Measurements from ENCODE around the gene MESP1. TPM values are rescaled to one million over a fixed set of nuclear protein-coding genes. Genes with fewer than 3 reads are reported as not detected.
A peak's percentile ranks its signal among the peaks of the same experiment; 100 is the strongest.
"Not testable (repeated sequence)": the region's sequence is repeated elsewhere in the genome, so short reads cannot be mapped to it uniquely, and the experiment has no call there.

MESP1 gene, protein sequence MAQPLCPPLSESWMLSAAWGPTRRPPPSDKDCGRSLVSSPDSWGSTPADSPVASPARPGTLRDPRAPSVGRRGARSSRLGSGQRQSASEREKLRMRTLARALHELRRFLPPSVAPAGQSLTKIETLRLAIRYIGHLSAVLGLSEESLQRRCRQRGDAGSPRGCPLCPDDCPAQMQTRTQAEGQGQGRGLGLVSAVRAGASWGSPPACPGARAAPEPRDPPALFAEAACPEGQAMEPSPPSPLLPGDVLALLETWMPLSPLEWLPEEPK
- 1.3 TPM for total RNA-seq

DNA sequence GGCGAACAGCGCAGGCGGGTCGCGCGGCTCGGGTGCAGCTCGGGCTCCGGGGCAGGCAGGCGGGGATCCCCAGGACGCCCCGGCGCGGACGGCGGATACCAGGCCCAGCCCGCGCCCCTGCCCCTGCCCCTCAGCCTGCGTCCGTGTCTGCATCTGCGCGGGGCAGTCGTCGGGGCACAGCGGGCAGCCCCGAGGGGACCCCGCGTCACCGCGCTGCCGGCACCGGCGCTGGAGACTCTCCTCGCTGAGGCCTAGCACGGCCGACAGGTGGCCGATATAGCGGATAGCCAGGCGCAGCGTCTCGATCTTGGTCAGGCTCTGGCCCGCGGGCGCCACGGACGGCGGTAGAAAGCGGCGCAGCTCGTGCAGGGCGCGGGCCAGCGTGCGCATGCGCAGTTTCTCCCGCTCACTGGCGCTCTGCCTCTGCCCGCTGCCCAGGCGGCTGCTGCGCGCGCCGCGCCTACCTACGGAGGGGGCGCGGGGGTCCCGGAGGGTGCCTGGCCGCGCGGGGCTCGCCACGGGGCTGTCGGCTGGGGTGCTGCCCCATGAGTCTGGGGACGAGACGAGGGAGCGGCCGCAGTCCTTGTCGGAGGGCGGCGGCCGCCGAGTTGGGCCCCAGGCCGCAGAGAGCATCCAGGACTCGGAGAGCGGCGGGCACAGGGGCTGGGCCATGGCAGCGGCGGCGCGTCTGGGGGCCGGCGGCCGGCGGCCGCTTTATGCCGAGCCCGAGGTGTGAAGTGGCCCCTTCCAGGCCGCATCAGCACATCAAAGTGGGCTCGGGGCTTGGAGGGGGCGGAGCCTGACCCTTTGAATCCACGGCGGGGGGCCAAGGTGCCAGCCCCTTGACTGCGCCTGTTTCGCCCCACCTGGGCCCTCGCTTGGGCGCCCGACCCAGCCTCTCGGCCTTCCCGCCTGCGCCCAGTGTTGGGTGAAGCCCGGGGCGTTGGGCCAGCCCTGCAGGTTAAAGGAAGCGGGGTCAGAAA is at the start of gene MESP1:
Gene MESP1, minus strand, starts transcription at position 690 of the 983 bp plus-strand sequence. Its CDS starts 18 bp downstream, at position 672.
- DNase-seq (ENCODE audit: low read depth in 2 of 3, low spot score in 2 of 3), result peak; percentile 64 to 95 (median 92)

DNA sequence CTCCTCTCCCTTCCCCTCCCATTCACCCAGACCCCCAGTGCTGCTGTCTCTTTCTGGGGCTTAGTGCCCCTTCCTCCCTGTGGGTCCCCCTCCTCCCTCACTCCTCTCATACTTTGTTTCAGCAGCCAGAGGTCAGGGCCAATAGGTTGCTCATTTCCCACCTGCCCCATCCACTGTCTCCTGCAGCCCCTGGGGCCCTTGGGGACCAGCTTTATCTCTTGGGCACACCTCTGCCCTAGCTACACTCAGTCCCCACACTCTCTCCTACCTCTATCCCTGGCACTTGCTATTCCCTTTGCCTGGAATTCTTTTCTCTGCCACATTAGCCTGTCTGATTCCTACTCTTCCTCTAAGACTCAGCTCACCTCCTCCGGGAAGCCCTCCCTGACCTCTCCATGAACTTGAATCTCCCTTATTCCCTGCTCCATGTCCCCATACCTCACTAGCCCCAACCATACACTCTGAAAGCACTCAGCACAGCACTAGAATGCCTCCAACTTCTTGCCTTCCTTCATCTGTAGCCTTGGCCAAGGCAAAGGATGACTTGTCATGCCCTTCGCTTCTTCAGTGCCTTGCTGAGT is 49.0 kb upstream of the MESP1 start:
- DNase-seq (ENCODE audit: low read depth in 2 of 3, low spot score in 2 of 3), result no peak

DNA sequence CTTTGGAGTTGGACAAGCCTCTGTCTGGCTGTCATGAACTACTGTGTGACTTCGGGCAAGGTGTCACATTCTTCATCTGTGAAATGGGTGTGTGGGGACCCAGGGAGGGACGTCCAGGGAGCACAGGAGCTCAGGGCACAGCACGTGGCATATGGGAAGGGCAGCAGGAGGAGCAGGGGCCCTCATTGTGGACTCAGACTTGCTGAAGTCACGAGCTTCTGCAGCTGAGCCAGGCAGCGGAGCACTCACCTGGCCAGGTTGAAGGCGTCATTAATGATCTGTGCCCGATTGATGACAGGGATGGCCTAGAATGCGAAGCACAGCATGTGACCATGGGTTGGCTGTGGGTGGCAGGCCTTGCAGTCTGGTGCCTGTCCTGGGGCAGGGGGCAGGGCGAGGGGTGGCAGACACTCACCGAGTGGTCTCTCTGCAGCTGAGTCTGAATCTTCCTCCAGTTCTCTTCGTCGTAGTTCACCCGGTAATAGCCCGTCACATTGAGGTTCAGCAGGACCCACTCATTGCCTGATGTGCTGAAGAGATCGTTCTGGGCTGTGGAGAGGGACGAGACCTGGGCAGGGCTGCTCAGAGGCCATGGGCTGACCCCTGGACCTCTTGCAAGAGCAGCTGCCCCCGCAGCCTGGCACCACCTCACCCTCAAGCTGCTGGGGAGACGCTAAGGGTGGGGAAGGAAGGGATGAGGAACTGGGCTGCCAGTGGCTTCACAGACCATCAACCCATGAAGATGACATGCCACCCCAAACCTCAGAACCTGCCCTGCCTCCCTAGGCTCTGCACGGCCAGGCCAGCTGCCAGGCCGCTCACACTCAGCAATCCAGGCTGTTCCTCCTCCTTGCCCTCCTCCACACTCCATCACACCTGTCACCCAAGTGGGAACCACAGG is 48.2 kb upstream of the MESP1 start:
- DNase-seq (ENCODE audit: low read depth in 2 of 3, low spot score in 2 of 3), result no peak

DNA sequence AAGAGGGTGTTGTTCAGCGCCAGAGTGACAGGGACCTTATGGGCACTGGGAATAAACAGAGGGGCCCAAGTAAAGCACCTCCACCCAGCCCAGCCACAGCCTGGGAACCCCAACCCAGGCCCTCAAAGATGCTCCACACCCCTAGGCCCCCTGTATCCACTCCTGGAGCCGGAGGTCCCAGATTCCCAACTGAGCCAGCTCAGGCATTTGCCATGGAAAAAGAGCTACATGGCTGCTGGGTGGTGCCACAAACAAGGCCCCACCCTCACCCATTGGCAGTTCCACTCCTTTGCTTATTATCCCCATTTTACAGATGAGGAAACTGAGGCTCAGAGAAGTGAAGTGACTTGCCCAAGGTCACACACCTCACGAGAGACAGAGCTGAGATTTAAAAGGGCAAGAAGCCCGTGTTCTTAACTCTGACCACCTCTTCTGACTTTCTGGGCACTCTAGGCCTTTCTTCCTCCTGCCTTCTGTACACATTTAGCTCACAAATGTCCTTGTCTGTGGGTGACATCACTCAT is 46.7 kb upstream of the MESP1 start:
- no peak for DNase-seq (ENCODE audit: low read depth in 2 of 3, low spot score in 2 of 3)

DNA sequence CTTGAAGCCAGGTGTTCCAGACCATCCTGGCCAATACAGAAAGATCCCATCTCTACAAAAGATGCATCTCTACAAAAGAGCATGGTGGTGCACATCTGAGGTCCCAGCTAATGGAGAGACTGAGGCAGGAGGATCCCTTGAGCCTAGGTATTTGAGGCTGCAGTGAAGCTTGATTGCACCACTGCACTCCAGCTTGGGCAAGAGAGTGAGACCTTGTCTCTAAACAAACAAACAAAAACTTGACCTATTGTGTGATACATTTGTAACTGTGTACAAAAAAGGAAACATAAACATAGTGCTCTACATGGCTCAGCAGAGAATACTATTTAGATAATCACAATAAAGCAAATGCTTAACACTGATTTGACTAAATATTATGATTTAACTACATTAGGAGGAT is 44.9 kb upstream of the MESP1 start:
- DNase-seq (ENCODE audit: low read depth in 2 of 3, low spot score in 2 of 3), result no peak

DNA sequence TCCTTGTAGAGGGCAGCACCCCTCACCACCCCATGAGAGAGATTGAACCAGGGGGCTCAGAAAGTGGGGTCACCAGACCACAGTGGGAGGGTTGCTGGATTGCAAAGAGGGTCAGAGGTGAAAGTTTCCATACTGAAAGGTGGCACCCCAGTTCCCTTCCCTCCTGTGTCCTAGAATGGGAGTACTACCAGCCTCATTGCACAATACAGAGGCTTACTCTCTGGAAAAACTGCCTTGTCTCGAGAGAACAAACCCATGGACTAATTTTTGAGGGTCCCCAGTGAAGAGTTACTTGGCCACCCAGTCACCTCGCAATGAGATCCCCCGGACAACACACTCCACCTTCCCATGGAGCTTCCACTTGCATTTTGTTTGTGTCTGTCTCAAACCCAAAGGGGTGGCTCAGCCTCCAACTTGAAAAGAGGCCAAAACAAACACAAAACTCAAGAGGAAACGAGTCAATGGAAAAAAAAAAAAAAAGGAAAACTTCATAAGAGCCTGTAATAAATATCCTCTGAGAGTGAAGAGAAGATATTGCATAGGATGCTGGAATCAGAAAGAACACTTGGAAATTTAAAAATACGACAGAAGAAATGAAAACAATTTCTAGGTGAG is 43.7 kb upstream of the MESP1 start:
- DNase-seq (ENCODE audit: low read depth in 2 of 3, low spot score in 2 of 3), result no peak

DNA sequence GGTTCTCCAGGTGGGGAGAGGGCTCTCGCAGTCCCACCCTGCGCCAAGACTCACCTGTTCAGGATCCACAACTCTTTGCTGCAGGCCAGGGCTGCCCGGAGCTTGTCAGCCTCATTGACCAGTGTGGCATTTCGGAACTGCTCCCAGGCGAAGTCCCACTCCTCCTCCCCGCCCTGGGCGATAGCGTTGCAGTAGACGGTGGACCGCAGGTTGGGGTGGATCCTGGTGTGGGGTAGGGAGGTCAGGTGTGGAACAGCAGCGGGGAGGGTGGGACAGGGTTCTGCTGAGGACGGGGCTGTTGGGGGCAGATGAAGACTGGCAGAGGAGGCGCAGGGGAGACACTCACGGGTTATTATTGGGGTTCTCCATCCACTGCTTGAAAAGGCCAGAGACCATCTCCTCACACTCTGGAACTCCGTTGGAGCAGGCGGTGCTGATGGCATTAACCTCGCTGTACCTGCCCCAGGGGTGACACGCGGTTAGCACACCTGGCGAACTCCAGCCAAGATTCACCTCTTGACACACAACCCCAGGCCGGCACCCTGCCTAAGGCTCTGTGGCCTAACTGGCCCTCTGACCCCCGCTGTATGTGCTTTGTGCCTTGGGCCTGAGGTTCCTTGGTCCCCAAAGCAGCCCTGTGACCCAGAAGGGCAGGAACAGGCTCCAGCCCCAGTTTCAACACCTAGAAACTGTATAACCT is 41.2 kb upstream of the MESP1 start:
- no peak for DNase-seq (ENCODE audit: low read depth in 2 of 3, low spot score in 2 of 3)

DNA sequence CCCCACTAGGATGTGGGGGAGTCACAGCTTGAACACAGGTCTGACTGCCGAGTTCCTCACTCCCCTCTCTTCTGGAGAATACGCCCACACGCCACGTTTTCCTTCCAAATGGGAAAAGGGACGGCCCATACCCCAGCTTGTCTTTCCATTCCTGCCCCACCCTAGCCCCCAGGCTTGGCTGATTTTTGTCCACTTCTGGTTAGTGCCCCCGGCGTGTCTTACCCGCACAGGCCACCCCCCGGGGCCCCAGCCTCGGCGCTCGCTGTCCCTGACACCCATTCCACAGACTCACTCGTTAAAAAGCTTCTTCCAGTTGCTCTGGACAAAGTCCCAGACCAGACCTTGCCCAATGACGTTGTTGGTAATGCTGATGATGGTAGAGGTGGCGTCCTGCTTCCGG is 39.6 kb upstream of the MESP1 start:
- DNase-seq (ENCODE audit: low read depth in 2 of 3, low spot score in 2 of 3), result no peak

DNA sequence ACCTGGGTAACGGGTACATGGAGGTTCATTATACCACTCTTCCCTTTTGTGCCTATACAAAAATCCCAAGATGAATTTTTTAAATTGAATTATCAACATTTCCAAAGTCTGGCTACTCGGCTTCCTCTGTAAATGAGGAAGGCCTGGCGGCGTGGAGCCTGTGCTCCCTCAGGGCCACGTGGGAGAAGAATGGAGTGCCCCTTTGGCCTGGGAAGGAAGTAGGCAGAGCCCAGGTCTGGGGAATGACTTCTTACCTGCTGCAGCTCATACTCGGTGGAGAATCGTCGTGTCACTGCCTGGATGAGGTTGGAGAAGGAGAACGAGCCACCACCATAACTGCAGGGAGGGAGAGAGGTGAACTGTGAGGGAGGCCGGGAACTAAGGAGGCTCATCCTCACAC is 39.2 kb upstream of the MESP1 start:
- no peak for DNase-seq (ENCODE audit: low read depth in 2 of 3, low spot score in 2 of 3)

DNA sequence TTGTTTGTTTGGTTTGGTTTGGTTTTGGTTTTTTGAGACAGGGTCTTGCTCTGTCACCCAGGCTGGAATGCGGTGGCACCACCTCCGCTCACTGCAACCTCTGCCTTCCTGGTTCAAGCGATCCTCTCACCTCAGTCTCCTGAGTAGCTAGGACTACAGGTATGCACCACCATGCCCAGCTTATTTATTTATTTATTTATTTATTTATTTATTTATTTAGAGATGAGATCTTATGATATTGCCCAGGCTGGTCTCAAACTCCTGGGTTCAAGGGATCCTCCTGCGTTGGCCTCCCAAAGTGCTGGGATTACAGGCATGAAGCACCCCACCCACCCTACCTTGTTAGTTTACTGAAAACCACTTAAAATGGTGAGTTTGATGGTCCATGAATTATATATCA is 37.5 kb upstream of the MESP1 start:
- not testable (repeated sequence) for DNase-seq (ENCODE audit: low read depth in 2 of 3, low spot score in 2 of 3)

DNA sequence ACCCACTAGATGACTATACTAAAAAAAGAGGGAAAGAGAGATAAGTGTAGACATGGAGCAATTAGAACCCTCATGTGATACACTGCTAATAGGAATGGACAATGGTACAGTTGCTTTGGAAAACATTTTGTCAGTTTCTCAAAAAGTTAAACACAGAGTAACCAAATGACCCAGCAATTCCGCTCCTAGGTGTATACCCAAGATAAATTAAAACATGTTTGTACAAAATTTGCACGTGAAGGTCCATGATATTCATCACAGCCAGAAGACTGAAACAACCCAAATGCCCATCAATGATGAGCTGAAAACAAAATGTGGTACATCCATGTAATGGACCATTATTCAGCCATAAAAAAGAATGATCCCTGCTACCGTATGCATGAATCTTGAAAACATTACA is 36.9 kb upstream of the MESP1 start:
- peak in 1 of 3 donors; percentile 34 for DNase-seq (ENCODE audit: low read depth in 2 of 3, low spot score in 2 of 3)

DNA sequence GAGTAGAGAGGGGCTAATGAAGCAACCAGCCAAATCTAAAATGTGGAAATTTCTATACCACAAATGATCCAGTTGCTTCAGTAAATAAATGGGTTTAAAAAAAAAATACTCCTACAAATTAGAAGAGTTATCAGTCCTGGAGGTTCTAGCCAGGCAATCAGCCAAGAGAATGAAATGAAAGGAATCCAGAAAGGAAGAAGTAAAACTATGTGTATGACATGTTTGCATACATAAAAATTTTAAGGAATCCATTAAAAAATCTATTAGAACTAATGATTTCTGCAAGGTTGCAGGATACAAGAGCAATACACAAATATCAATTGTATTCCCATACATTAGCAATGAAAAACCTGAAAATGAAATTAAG is 34.7 kb upstream of the MESP1 start:
- DNase-seq (ENCODE audit: low read depth in 2 of 3, low spot score in 2 of 3), result no peak

DNA sequence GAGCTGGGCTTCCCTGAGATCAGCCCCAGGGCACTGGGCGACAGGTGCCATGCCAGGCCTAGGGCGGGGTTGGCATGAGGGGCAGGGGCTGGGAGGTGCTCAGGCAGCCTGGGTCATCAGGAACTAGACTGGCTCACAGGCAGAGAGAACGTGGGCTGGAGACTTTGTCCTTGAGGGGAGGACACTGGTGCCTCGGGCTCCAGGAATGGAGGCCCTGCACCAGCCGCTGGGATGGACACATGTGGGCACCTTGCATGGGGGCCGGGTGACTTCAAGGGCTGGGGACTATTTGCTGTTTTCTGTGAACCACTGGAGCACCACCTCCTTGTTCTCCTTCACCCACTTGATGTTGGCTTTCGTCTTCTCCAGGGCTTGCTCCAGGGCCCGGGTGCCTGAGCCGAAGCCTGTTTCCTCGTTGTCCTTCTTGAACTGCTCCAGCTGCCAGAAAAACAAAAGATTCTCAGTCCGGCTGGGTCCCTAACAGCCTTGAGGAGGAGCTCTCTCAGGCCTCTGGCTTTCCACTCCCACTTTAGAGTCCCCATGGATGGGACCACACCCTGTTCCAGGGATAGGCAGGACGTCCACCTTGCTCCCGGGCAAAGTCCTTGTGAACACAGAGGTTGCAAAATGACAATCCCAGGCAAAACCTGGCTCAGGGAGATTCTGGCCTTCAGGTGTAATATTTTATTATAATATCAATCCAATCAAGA is 34.2 kb upstream of the MESP1 start:
- no peak for DNase-seq (ENCODE audit: low read depth in 2 of 3, low spot score in 2 of 3)

DNA sequence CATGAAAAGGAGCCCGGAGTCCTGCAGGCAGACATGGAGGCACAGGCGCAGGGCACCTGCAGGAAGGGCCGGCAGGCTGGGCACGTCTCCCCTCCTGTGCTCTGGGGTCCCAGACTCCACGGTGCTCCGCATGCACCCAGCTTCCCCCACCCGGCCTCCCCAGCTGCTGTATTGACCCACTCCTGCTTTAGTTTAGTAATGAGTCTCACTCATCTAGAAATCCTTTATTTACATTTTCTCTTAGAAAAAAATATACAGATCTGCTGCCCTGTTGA is 33.6 kb upstream of the MESP1 start:
- DNase-seq (ENCODE audit: low read depth in 2 of 3, low spot score in 2 of 3), result no peak

DNA sequence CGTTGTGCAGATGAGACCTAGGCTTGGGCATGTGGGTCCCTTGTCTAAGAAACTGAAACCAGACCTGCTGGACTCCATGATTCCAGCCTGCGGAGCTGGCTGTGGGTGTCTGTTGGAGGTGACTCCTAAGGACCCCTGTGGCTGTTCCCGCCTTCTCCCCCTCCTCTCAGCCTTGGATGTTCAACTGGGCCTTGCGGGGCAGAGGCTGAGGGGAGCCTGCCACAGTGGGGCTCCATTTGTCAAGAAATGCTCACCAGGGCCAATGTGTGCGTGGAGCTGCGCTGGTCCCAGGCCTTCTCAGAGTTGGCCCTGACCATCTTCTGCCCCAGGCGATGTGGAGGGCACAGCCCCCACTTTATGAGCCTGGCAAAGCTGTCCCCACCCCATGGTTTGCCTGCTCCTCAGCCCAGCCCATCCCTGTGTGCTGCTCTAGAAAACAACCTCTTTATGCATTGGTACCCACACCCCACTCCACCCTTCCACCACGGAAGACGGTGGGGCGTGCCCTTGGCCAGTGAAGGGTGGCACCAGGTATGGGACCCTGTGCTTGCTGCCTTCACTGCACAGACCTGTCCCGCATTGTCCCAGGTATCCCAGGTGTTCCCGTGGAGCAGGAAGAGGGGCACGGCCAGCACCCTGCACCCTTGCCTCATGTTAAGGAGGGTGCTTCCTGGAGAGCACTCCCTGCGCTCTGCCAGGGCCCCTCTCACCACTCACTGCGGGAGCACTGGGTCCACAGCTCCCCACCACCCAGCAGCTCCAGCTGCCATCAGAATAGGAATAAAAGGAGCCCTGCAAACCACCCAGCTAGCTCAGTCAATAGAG is 33.0 kb upstream of the MESP1 start:
- DNase-seq (ENCODE audit: low read depth in 2 of 3, low spot score in 2 of 3), result no peak

DNA sequence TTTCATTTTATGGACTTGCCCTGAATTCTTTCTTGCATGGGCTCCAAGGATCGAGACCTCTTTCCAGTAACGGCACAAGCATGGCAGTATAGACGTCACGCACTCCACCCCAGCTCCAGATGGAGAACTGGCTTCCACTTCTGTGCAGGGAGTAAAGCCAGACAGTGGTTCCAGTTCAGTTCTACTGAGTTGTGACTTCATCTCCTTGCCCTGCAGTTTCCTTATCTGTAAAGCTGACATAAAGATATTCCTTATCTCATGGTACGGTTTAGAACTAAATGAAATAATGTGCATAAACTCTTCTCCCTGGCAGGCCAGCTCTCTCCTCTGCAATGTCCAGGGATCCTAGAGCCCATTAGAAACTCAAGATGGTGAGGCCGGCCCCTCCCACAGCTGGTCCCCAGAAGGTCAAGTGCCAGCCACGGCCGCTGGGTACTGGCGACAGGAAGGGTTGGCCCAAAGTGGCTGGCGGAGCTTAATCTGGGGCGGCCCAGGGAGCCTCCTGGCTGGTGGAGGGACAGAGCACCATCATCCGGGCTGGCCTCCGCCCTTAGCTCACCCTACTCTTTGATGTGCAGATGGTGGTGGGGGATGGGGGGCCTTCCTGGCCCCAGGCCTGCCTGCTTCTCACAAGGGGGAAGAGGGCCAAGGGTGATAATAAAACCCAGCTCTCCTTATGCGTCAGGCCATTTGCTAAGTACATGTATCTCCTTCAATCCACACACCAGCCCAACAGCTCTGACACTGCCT is 32.2 kb upstream of the MESP1 start:
- no peak for DNase-seq (ENCODE audit: low read depth in 2 of 3, low spot score in 2 of 3)

DNA sequence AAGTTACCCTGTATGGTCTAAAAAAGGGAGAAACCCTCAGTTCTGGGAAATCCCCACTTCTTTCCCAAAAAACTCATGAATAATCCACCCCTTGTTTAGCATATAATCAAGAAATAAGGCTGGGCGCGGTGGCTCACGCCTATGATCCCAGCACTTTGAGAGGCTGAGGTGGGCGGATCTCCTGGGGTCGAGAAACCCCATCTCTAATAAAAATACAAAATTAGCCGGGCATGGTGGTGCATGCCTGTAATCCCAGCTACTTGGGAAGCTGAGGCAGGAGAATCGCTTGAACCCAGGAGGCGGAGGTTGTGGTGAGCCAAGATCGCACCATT is 31.5 kb upstream of the MESP1 start:
- DNase-seq (ENCODE audit: low read depth in 2 of 3, low spot score in 2 of 3), result not testable (repeated sequence)
